ENCODE measurements around the gene FAM221A.
"Not testable (repeated sequence)": the region's sequence is repeated elsewhere in the genome, so short reads cannot be mapped to it uniquely, and the experiment has no call there.

The FAM221A gene

DNA sequence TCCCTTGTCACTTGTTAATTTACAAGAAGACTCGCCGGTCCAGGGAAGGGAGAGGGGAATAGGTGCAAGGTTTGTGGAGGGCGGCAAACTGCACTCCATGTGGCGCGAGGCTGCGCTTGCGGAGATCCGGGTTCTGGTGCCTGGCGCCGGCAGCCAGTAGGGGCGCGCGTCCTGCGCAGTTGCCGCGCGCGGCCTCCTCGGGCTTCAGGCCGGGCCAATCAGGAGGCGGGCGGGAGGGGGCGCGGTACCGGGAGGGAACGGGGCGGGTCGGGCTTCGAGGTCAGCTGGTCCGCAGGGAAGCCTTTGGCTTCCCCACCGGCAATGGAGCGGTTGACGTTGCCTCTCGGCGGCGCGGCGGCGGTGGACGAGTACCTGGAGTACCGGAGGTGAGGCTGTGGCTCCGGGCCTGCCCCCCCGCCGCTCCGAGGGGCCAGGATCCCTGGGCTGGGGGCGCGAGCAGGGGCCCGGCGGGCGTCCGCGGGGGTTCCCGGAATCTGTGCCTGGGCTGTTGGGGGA, at the start of gene FAM221A:
TSS of gene FAM221A (plus strand) at position 302 of the 516 bp plus-strand sequence. CDS start at position 322, 20 bp downstream.
- peak; percentile 76 for DNase-seq

DNA sequence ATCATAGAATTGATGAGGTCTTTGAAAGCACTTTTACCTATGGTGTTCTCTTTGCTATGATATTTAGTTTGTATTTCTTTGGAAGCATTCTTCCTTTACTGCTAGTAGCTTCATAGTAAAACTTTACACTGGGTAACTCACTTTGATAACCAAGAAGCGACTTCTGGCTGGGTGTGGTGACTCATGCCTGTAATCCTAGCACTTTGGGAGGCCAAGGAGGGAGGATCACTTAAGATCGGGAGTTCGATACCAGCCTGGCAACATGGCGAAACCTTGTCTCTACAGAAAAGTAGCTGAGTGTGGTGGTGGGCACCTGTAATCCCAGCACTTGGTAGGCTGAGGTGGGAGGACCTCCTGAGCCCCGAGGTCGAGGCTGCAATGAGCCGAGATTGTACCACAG, 46.6 kb upstream of the FAM221A start:
- no peak for DNase-seq

GRCh38 chr7:23645822-23646221, 34.2 kb upstream of the FAM221A start:
- no peak for DNase-seq

- no peak for DNase-seq
These were observed 26.1 kb upstream of the FAM221A start for GRCh38 chr7:23653942-23654341.

DNA sequence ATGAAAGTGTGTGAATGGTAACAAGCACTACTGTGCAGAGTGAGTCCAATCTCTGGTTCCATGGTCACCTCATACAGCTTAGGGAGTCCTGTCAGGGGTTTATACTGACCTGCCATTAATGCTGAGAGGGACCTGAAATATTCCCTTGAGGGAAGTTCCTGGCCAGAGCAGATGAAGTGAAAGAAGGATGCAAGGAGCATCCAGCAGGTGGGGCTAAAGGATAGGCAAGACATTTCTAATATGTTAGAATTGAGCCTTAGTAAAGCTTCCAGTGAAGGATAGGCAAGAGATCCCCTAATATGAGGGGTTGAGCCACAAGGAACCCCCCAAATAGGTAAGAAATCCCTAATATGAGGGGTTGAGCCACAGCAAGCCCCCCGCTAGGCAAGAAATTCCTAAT, 25.5 kb upstream of the FAM221A start:
- peak; percentile 39 for DNase-seq

GRCh38 chr7:23655433-23655832, 24.6 kb upstream of the FAM221A start:
- no peak for DNase-seq

- DNase-seq = no peak
These were observed 21.1 kb upstream of the FAM221A start for GRCh38 chr7:23658831-23659427.

GRCh38 chr7:23661385-23661784, 18.6 kb upstream of the FAM221A start:
- no peak for DNase-seq

GRCh38 chr7:23662124-23662983, 17.6 kb upstream of the FAM221A start:
- DNase-seq = peak; percentile 13

- no peak for DNase-seq
These were observed 17.1 kb upstream of the FAM221A start for GRCh38 chr7:23662984-23663313.

- no peak for DNase-seq
These were observed 15.9 kb upstream of the FAM221A start for GRCh38 chr7:23664122-23664521.

GRCh38 chr7:23672033-23672432, 8.0 kb upstream of the FAM221A start:
- DNase-seq = peak; percentile 15

- DNase-seq = peak; percentile 54
These were observed 711 bp downstream of the FAM221A start for GRCh38 chr7:23680414-23681405.

DNA sequence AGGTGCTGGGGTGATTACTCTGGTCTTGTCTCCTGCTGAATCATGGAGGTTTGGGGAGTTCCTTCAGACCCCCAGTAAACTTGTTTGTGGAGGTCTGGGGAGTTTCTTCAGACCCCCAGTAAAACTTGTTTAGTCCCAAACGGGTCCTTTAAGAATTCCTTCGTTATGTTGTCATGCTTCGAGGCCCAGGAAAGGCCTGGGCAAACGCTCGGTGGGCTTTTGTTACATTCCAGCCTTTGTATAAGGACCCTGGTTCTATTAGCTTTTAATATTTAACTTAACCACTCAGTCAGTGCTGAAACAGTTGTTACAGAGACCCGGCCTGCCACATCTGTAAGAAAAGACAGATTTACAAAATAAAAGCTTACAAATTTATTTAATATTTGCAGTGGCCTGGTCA, 4.0 kb downstream of the FAM221A start:
- DNase-seq = not testable (repeated sequence)

- DNase-seq = no peak
These were observed 5.7 kb downstream of the FAM221A start for GRCh38 chr7:23685731-23686130.

GRCh38 chr7:23687011-23687410, 7.0 kb downstream of the FAM221A start:
- DNase-seq = peak; percentile 5

DNA sequence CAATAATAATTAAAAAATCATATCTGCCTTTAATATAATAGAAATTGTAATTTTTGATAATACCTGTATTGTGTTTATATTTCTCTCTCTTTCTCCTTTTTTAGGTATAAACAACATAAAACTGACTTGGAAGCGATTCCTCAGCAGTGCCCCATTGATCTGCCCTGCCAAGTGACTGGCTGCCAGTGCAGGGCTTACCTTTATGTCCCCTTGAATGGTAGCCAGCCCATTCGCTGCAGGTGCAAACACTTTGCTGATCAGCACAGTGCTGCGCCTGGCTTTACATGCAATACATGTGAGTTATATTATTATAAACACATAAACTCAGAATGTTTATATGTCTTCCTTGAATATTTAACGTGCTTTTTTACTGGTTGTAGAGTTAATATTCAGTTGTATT, 9.2 kb downstream of the FAM221A start:
- DNase-seq = no peak

DNA sequence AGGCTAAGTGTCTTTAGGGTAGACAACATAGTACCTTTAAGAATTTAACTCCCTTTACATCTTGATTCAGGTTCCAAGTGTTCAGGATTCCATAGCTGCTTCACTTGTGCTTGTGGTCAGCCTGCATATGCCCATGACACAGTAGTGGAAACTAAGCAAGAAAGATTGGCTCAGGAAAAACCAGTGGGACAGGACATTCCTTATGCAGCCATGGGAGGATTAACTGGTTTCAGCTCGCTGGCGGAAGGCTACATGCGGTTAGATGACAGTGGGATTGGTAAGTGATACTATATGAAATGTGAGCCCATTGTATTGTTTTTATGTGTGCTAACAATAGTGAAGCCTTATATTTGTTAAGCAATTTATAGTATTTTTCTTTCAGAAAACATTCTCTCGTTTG, 11.3 kb downstream of the FAM221A start:
- no peak for DNase-seq

- DNase-seq = no peak
These were observed 13.2 kb downstream of the FAM221A start for GRCh38 chr7:23693224-23693623.

DNA sequence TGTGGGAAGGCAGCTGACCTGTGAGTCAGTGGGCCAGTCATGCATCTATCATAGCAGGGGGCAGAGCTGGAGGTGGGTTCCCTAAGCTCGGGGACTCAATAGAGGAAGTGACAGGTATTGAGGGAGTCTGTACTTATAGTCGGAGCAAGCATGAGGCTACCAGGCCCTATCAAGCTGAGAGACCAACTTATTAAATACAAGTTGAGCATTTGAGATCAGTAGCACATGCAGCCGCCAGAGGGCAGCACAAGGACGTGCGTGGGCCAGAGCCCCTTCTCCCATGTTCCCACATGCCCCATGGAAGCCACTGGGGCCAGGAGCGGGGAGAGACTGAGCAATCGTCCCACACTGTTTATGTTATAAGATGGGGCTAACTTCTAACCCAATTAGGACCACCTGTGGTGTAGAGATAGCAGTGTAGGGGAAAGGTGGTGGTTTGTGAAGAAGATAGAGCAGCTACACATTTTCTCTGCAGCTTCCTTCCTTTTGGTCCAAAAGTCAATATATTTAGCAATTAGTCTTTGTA, 17.0 kb downstream of the FAM221A start:
- DNase-seq = peak; percentile 70

DNA sequence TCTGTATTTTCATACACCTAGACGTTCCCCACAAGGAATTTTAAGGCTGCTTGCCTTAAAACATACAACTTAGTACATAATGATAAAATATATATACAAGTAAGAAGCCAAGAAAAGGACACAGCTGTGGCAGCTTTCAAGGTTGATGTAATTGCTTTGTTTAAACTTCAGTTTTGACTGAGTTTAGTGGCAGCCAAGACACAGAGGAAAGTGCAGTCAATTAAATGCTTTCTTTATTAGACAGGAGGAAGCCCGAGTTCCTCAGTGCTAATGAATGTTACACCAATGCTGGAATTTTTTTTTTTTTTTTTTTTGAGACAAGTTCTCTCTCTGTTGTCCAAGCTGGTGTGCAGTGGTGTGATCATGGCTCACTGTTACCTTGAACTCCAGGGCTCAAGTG, 18.8 kb downstream of the FAM221A start:
- no peak for DNase-seq

DNA sequence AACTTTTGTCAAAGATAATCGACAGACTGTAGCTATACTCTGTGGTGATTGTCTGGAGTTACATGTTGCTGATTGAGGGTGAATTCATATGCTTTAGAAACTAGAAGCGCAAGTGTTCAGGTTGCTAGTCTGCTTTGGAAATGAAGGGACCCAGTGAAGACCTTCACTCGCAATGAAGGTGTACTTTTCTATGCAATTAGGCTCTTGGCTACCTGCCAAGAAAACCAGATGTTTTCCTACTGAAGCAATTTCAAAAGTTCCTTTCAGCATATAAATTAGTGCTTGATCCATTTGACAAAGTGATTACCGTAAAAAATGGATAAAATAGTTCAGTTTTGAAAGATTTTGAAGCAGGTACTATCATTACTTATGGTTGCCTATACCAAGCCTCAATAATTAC, 20.0 kb downstream of the FAM221A start:
- no peak for DNase-seq
